Activated CD4-positive, CD25-positive, alpha-beta regulatory T cell (primary cell): ENCODE data around the gene CERCAM.
A peak's percentile ranks its signal among the peaks of the same experiment; 100 is the strongest.
"Not testable (repeated sequence)": the region's sequence is repeated elsewhere in the genome, so short reads cannot be mapped to it uniquely, and the experiment has no call there.

Experiments used
- DNase-seq, 4 experiments: peaks; one replicate each; lab custom pipeline; 2025; lab: John Stamatoyannopoulos, UW

The CERCAM gene

GRCh38 chr9:128393145-128393775 lies 27.4 kb upstream of the CERCAM start:
- DNase-seq: no peak

- DNase-seq: no peak
Observed at GRCh38 chr9:128393970-128394369, 26.7 kb upstream of the CERCAM start.

- DNase-seq: no peak
Observed at GRCh38 chr9:128394379-128395168, 26.1 kb upstream of the CERCAM start.

GRCh38 chr9:128396970-128397613 lies 23.6 kb upstream of the CERCAM start:
- no peak for DNase-seq

GRCh38 chr9:128397831-128398230 lies 22.8 kb upstream of the CERCAM start:
- no peak for DNase-seq

GRCh38 chr9:128399861-128400260 lies 20.8 kb upstream of the CERCAM start:
- no peak for DNase-seq

GRCh38 chr9:128404560-128404959 lies 16.1 kb upstream of the CERCAM start:
- no peak for DNase-seq

GRCh38 chr9:128405077-128405779 lies 15.4 kb upstream of the CERCAM start:
- no peak for DNase-seq

- DNase-seq: no peak
Observed at GRCh38 chr9:128405780-128406171, 14.9 kb upstream of the CERCAM start.

GRCh38 chr9:128406848-128407391 lies 13.7 kb upstream of the CERCAM start:
- DNase-seq: no peak

- DNase-seq: no peak
Observed at GRCh38 chr9:128408963-128409431, 11.7 kb upstream of the CERCAM start.

GRCh38 chr9:128409450-128409849 lies 11.2 kb upstream of the CERCAM start:
- no peak for DNase-seq

GRCh38 chr9:128409978-128410377 lies 10.7 kb upstream of the CERCAM start:
- no peak for DNase-seq

- DNase-seq: no peak
Observed at GRCh38 chr9:128411364-128412119, 9.1 kb upstream of the CERCAM start.

- DNase-seq: peak in 2 of 4 experiments; percentile 16 to 25
Observed at GRCh38 chr9:128412120-128412790, 8.4 kb upstream of the CERCAM start.

- not testable (repeated sequence) for DNase-seq
Observed at GRCh38 chr9:128413728-128414127, 6.9 kb upstream of the CERCAM start.

- no peak for DNase-seq
Observed at GRCh38 chr9:128414461-128414860, 6.2 kb upstream of the CERCAM start.

- DNase-seq: no peak
Observed at GRCh38 chr9:128415281-128415680, 5.4 kb upstream of the CERCAM start.

GRCh38 chr9:128416014-128416413 lies 4.6 kb upstream of the CERCAM start:
- DNase-seq: no peak

- DNase-seq: no peak
Observed at GRCh38 chr9:128416432-128417019, 4.1 kb upstream of the CERCAM start.
